Caki2 (cell line): ENCODE measurements around the gene RWDD2A. TPM values are rescaled to one million over a fixed set of nuclear protein-coding genes. Genes with fewer than 3 reads are reported as not detected.

Source experiments
- DNase-seq: peaks from one replicate; pipeline ENCODE4 v3.0.0-alpha.2; 2015; ENCODE audit warnings: low read depth
- in situ Hi-C: cut with HindIII; loops from 2 replicates; pipeline ENCODE4 v1.10.0; 2016; ENCODE audit warnings: low sequenced_read_pairs, low pct_unique_long_range_greater_than_20kb, mixed read lengths
- total RNA-seq: library from RNA; depleted of rRNA; stranded (reverse); fragments of >200 nt; shearing (Covaris generic); gene quantifications from 2 replicates; pipeline ENCODE4 v1.2.3, GENCODE V29; 2014; ENCODE audit warnings: low replicate concordance

Gene RWDD2A
- total RNA-seq, 1 experiment from 2014 or later = 8.0 TPM

GRCh38 chr6:83192456-83192855 is 701 bp upstream of the RWDD2A start:
- no peak for DNase-seq
- in situ Hi-C loops = no loop called here

- in situ Hi-C loops = no loop called here
- DNase-seq = peak; percentile 34
Measured at GRCh38 chr6:83193747-83194566, 800 bp downstream of the RWDD2A start.

GRCh38 chr6:83198486-83199172 is 5.5 kb downstream of the RWDD2A start:
- no peak for DNase-seq
- in situ Hi-C loops = no loop called here

GRCh38 chr6:83199173-83199862 is 6.2 kb downstream of the RWDD2A start:
- DNase-seq = peak; percentile 8
- in situ Hi-C loops = no loop called here

- peak; percentile 62 for DNase-seq
- in situ Hi-C loops = no loop called here
Measured at GRCh38 chr6:83199863-83200225, 6.7 kb downstream of the RWDD2A start.

- no peak for DNase-seq
- in situ Hi-C loops = no loop called here
Measured at GRCh38 chr6:83202031-83202430, 8.9 kb downstream of the RWDD2A start.

GRCh38 chr6:83215131-83216047 is 22.2 kb downstream of the RWDD2A start:
- peak; percentile 34 for DNase-seq
- in situ Hi-C loops = no loop called here

- in situ Hi-C loops = no loop called here
Measured at GRCh38 chr6:83216806-83217205, 23.6 kb downstream of the RWDD2A start.

GRCh38 chr6:83218646-83219045 is 25.5 kb downstream of the RWDD2A start:
- DNase-seq = no peak
- in situ Hi-C loops = no loop called here

More at GRCh38 chr6:83216806-83217205, 23.6 kb downstream of the RWDD2A start:
- DNase-seq = no peak

GRCh38 chr6:83220121-83220520 is 27.0 kb downstream of the RWDD2A start:
- no peak for DNase-seq
- in situ Hi-C loops = no loop called here

GRCh38 chr6:83221276-83221675 is 28.1 kb downstream of the RWDD2A start:
- no peak for DNase-seq
- in situ Hi-C loops = no loop called here

- in situ Hi-C loops = no loop called here
- DNase-seq = peak; percentile 44
Measured at GRCh38 chr6:83221889-83222479, 28.8 kb downstream of the RWDD2A start.

GRCh38 chr6:83226517-83226916 is 33.4 kb downstream of the RWDD2A start:
- in situ Hi-C loops = no loop called here
- no peak for DNase-seq

- in situ Hi-C loops = no loop called here
- DNase-seq = no peak
Measured at GRCh38 chr6:83231146-83231545, 38.0 kb downstream of the RWDD2A start.

- in situ Hi-C loops = no loop called here
- no peak for DNase-seq
Measured at GRCh38 chr6:83247471-83247870, 54.3 kb downstream of the RWDD2A start.
